SH-SY5Y (cell line): Measurements from ENCODE around the gene HIBCH.

Experiments
- GATA2 ChIP-seq: IDR thresholded peaks from 2 replicates; pipeline ENCODE4 v1.6.1; 2011; ENCODE audit warnings: mild to moderate bottlenecking, low read depth, low read length
- GATA3 ChIP-seq: IDR thresholded peaks from 2 replicates; pipeline ENCODE4 v1.6.1; 2011; ENCODE audit warnings: low read depth, mild to moderate bottlenecking, low read length, moderate library complexity

GRCh38 chr2:190170673-190171072 is 149.0 kb downstream of the HIBCH start:
- TF ChIP-seq GATA3 (no peak), GATA2 (no peak)
